ACC112 (cell line): ENCODE results near the gene PHTF1.

Source experiments
- H2AFZ ChIP-seq: fragments of 200-600 bp; sonication (generic); one replicate; pipeline ENCODE4 v1.6.0; 2017; ENCODE audit warnings: antibody characterized with exemption, low read length; ENCODE audit not compliant: unreplicated experiment
- H3K27ac ChIP-seq: fragments of 200-600 bp; sonication (generic); 2 replicates; pipeline ENCODE4 v1.5.1; 2014; ENCODE audit warnings: low read depth, mild to moderate bottlenecking, antibody characterized with exemption, low read length, moderate library complexity
- H3K27me3 ChIP-seq: fragments of 200-600 bp; sonication (generic); 2 replicates; pipeline ENCODE4 v1.6.1; 2014; ENCODE audit warnings: mild to moderate bottlenecking, antibody characterized with exemption, low read length, moderate library complexity, mixed read lengths; ENCODE audit not compliant: insufficient read depth
- H3K36me3 ChIP-seq: fragments of 200-600 bp; sonication (generic); 2 replicates; pipeline ENCODE4 v1.6.1; 2016; ENCODE audit warnings: mild to moderate bottlenecking, antibody characterized with exemption, low read length, moderate library complexity, mixed read lengths; ENCODE audit not compliant: insufficient read depth
- H3K4me1 ChIP-seq: fragments of 200-600 bp; sonication (generic); one replicate; pipeline ENCODE4 v1.6.1; 2016; ENCODE audit warnings: low read length, mixed read lengths; ENCODE audit not compliant: insufficient read depth, unreplicated experiment, control insufficient read depth
- H3K4me3 ChIP-seq: fragments of 200-600 bp; sonication (generic); 2 replicates; pipeline ENCODE4 v1.5.1; 2014; ENCODE audit warnings: mild to moderate bottlenecking, low read depth, low read length
- H3K79me2 ChIP-seq: fragments of 200-600 bp; sonication (generic); one replicate; pipeline ENCODE4 v1.6.0; 2016; ENCODE audit warnings: low read length; ENCODE audit not compliant: control insufficient read depth, unreplicated experiment, insufficient read depth

The PHTF1 gene

GRCh38 chr1:113759333-113760101, at the start of gene PHTF1:
TSS of gene PHTF1 (minus strand) at chr1:113759486. CDS start at chr1:113758703, 783 bp downstream.
- Histone ChIP-seq H2AFZ (peak within 1 kb of the TSS; percentile 99), H3K4me1 (peaks cover 18% of the 10 kb centered on the region), H3K79me2 (peaks cover 34% of the 10 kb centered on the region), H3K27me3 (no peaks in the 10 kb centered on the region), H3K4me3 (peak within 1 kb of the TSS; percentile 92), H3K36me3 (no peaks in the 10 kb centered on the region; the same call in 1 of the 2 replicates), H3K27ac (peak within 1 kb of the TSS; percentile 97)

- Histone ChIP-seq H2AFZ (no peak overlapping the region), H3K36me3 (0 out of 2 replicates have a peak, but pooled peaks cover 8% of the 10 kb centered on the region), H3K27ac (no peak overlapping the region), H3K79me2 (peaks cover 80% of the 10 kb centered on the region), H3K27me3 (no peaks in the 10 kb centered on the region), H3K4me3 (peak overlapping the region; percentile 60), H3K4me1 (peaks cover 21% of the 10 kb centered on the region)
These were observed 49.3 kb upstream of the PHTF1 start for GRCh38 chr1:113808450-113809195.

- H3K4me1 ChIP-seq: peaks cover 21% of the 10 kb centered on the region
- H3K36me3 ChIP-seq: 0 out of 2 replicates have a peak, but pooled peaks cover 8% of the 10 kb centered on the region
- no peak overlapping the region for H2AFZ ChIP-seq
- no peaks in the 10 kb centered on the region for H3K27me3 ChIP-seq
- no peak overlapping the region for H3K27ac ChIP-seq
- peaks cover 95% of the 10 kb centered on the region for H3K79me2 ChIP-seq
- no peak overlapping the region for H3K4me3 ChIP-seq
These were observed 46.4 kb upstream of the PHTF1 start for GRCh38 chr1:113805639-113806038.

GRCh38 chr1:113805256-113805531, 45.9 kb upstream of the PHTF1 start:
- Histone ChIP-seq H3K4me1 (peaks cover 21% of the 10 kb centered on the region), H3K79me2 (peaks cover 95% of the 10 kb centered on the region)

GRCh38 chr1:113804421-113805255, 45.4 kb upstream of the PHTF1 start:
- no peak overlapping the region for H3K27ac ChIP-seq
- no peak overlapping the region for H2AFZ ChIP-seq
- 0 out of 2 replicates have a peak, but pooled peaks cover 8% of the 10 kb centered on the region for H3K36me3 ChIP-seq
- peaks cover 94% of the 10 kb centered on the region for H3K79me2 ChIP-seq
- H3K4me1 ChIP-seq: peaks cover 21% of the 10 kb centered on the region
- peak overlapping the region; percentile 15; the same call in 1 of the 2 replicates for H3K4me3 ChIP-seq
- no peaks in the 10 kb centered on the region for H3K27me3 ChIP-seq

More at GRCh38 chr1:113805256-113805531, 45.9 kb upstream of the PHTF1 start:
- Histone ChIP-seq H3K27me3 (no peaks in the 10 kb centered on the region), H2AFZ (no peak overlapping the region), H3K36me3 (0 out of 2 replicates have a peak, but pooled peaks cover 8% of the 10 kb centered on the region), H3K4me3 (no peak overlapping the region), H3K27ac (no peak overlapping the region)

- peaks cover 5% of the 10 kb centered on the region for H3K36me3 ChIP-seq
- no peak overlapping the region for H3K27ac ChIP-seq
- no peaks in the 10 kb centered on the region for H3K27me3 ChIP-seq
- peaks cover 85% of the 10 kb centered on the region for H3K79me2 ChIP-seq
- peaks cover 10% of the 10 kb centered on the region for H3K4me1 ChIP-seq
- H3K4me3 ChIP-seq: no peak overlapping the region
- H2AFZ ChIP-seq: no peak overlapping the region
These were observed 43.2 kb upstream of the PHTF1 start for GRCh38 chr1:113802367-113803007.

- H3K27ac ChIP-seq: no peak overlapping the region
- H3K27me3 ChIP-seq: no peaks in the 10 kb centered on the region
- H3K4me1 ChIP-seq: peaks cover 10% of the 10 kb centered on the region
- peaks cover 8% of the 10 kb centered on the region for H3K36me3 ChIP-seq
- peaks cover 69% of the 10 kb centered on the region for H3K79me2 ChIP-seq
- H3K4me3 ChIP-seq: no peak overlapping the region
- no peak overlapping the region for H2AFZ ChIP-seq
These were observed 41.2 kb upstream of the PHTF1 start for GRCh38 chr1:113800487-113800886.

- H3K4me1 ChIP-seq: peaks cover 14% of the 10 kb centered on the region
- peaks cover 12% of the 10 kb centered on the region for H3K36me3 ChIP-seq
- H2AFZ ChIP-seq: no peak overlapping the region
- no peak overlapping the region for H3K27ac ChIP-seq
- peaks cover 41% of the 10 kb centered on the region for H3K79me2 ChIP-seq
- H3K4me3 ChIP-seq: no peak overlapping the region
- no peaks in the 10 kb centered on the region for H3K27me3 ChIP-seq
These were observed 38.2 kb upstream of the PHTF1 start for GRCh38 chr1:113797472-113797871.

- Histone ChIP-seq H3K79me2 (peaks cover 19% of the 10 kb centered on the region), H2AFZ (no peak overlapping the region), H3K36me3 (peaks cover 16% of the 10 kb centered on the region), H3K27me3 (no peaks in the 10 kb centered on the region), H3K4me3 (no peak overlapping the region), H3K27ac (no peak overlapping the region), H3K4me1 (peaks cover 16% of the 10 kb centered on the region)
These were observed 34.9 kb upstream of the PHTF1 start for GRCh38 chr1:113793878-113794834.
